ENCODE data around the gene FUBP3.
"Not testable (repeated sequence)": the region's sequence is repeated elsewhere in the genome, so short reads cannot be mapped to it uniquely, and the experiment has no call there.

Gene FUBP3

GRCh38 chr9:130664251-130665028 is 85.1 kb downstream of the FUBP3 start, which contains the start of gene PRDM12:
Gene PRDM12, plus strand, starts transcription at chr9:130664594. Its CDS starts 60 bp downstream, at chr9:130664654.
- no peak for DNase-seq

GRCh38 chr9:130665029-130665430 is 85.7 kb downstream of the FUBP3 start:
- DNase-seq, result no peak

GRCh38 chr9:130665431-130666392 is 86.3 kb downstream of the FUBP3 start:
- DNase-seq, result no peak

- no peak for DNase-seq
Observed at GRCh38 chr9:130666393-130667119, 87.2 kb downstream of the FUBP3 start.

GRCh38 chr9:130667120-130667435 is 87.7 kb downstream of the FUBP3 start:
- no peak for DNase-seq

- no peak for DNase-seq
Observed at GRCh38 chr9:130668196-130668595, 88.8 kb downstream of the FUBP3 start.

- no peak for DNase-seq
Observed at GRCh38 chr9:130668659-130669058, 89.3 kb downstream of the FUBP3 start.

- no peak for DNase-seq
Observed at GRCh38 chr9:130669965-130670364, 90.6 kb downstream of the FUBP3 start.

- no peak for DNase-seq
Observed at GRCh38 chr9:130670644-130671043, 91.3 kb downstream of the FUBP3 start.

GRCh38 chr9:130672466-130672865 is 93.1 kb downstream of the FUBP3 start:
- no peak for DNase-seq

- DNase-seq, result no peak
Observed at GRCh38 chr9:130672933-130673615, 93.7 kb downstream of the FUBP3 start.

- DNase-seq, result no peak
Observed at GRCh38 chr9:130675396-130675795, 96.0 kb downstream of the FUBP3 start.

- DNase-seq, result no peak
Observed at GRCh38 chr9:130677252-130677651, 97.9 kb downstream of the FUBP3 start.

GRCh38 chr9:130680836-130681768 is 101.7 kb downstream of the FUBP3 start:
- DNase-seq, result peak; percentile 56

- DNase-seq, result no peak
Observed at GRCh38 chr9:130681769-130682420, 102.5 kb downstream of the FUBP3 start.

GRCh38 chr9:130682421-130683121 is 103.2 kb downstream of the FUBP3 start:
- peak; percentile 85 for DNase-seq

GRCh38 chr9:130685104-130685503 is 105.7 kb downstream of the FUBP3 start:
- no peak for DNase-seq

GRCh38 chr9:130685945-130686344 is 106.6 kb downstream of the FUBP3 start:
- DNase-seq, result not testable (repeated sequence)

GRCh38 chr9:130687615-130688014 is 108.2 kb downstream of the FUBP3 start:
- DNase-seq, result no peak
